Measurements from ENCODE around the gene GLUL.

DNA sequence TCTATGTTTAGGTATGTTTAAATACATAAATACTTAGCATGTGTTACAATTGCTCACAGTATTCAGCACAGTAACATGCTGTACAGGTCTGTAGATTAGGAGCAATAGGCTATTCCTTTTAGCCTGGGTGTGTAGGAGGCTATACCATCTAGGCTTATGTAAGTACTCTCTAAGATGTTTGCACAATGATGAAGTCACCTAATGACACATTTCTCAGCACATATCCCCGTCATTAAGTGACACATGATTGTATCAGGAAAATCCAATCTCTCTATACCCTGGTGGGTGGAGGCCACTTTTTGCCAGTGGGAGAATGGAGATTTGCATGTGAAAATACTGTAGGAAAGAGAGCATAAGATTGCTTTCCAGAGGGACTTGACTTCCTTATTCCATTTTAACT is 14.4 kb upstream of the GLUL start:
- TF ChIP-seq EZH2 (IDR thresholded peaks at IDR 0.05; ENCODE audit: low read depth), result no peak
- TF ChIP-seq, protein P1, sequence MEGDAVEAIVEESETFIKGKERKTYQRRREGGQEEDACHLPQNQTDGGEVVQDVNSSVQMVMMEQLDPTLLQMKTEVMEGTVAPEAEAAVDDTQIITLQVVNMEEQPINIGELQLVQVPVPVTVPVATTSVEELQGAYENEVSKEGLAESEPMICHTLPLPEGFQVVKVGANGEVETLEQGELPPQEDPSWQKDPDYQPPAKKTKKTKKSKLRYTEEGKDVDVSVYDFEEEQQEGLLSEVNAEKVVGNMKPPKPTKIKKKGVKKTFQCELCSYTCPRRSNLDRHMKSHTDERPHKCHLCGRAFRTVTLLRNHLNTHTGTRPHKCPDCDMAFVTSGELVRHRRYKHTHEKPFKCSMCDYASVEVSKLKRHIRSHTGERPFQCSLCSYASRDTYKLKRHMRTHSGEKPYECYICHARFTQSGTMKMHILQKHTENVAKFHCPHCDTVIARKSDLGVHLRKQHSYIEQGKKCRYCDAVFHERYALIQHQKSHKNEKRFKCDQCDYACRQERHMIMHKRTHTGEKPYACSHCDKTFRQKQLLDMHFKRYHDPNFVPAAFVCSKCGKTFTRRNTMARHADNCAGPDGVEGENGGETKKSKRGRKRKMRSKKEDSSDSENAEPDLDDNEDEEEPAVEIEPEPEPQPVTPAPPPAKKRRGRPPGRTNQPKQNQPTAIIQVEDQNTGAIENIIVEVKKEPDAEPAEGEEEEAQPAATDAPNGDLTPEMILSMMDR (conservative IDR thresholded peaks at IDR 0.05), result no peak

Measured in PC-9 (cell line).